Activated CD4-positive, alpha-beta T cell treated with anti-CD3 and anti-CD28 coated beads, Interleukin-2, amount 10 ng/mL, durations not matched to agents 24 days and 14 days (primary cell): ENCODE data around the gene ETV3. TPM values are rescaled to one million over a fixed set of nuclear protein-coding genes. Genes with fewer than 3 reads are reported as not detected.
"Not testable (repeated sequence)": the region's sequence is repeated elsewhere in the genome, so short reads cannot be mapped to it uniquely, and the experiment has no call there.

Experiments
- DNase-seq: peaks from one replicate; pipeline ENCODE4 v3.0.0; 2022
- H3K27ac Mint-ChIP-seq: one replicate; pipeline ENCODE4 v1.8.0; 2022; ENCODE audit warnings: mild to moderate bottlenecking, mixed read lengths
- H3K27me3 Mint-ChIP-seq: one replicate; pipeline ENCODE4 v1.8.0; 2022; ENCODE audit warnings: mixed read lengths
- H3K36me3 Mint-ChIP-seq: one replicate; pipeline ENCODE4 v1.8.0; 2022; ENCODE audit warnings: low read depth, mild to moderate bottlenecking, mixed read lengths
- H3K4me1 Mint-ChIP-seq: one replicate; pipeline ENCODE4 v1.8.0; 2021; ENCODE audit warnings: mixed read lengths
- H3K4me3 Mint-ChIP-seq: one replicate; pipeline ENCODE4 v1.8.0; 2022; ENCODE audit warnings: mild to moderate bottlenecking, moderate library complexity, mixed read lengths
- H3K9me3 Mint-ChIP-seq: one replicate; pipeline ENCODE4 v1.8.0; 2021; ENCODE audit warnings: mixed read lengths
- intact Hi-C: fragments of 100-400 bp; cut with micrococcal nuclease; formaldehyde crosslinking; loops from one replicate; pipeline ENCODE4 v1.15.1; 2023
- total RNA-seq: library from RNA; stranded (reverse); gene quantifications from 2 replicates; pipeline ENCODE4 v1.2.3, GENCODE V29; 2022

ETV3 gene
- total RNA-seq, 1 donor from 2014 or later = 40.4 TPM

DNA sequence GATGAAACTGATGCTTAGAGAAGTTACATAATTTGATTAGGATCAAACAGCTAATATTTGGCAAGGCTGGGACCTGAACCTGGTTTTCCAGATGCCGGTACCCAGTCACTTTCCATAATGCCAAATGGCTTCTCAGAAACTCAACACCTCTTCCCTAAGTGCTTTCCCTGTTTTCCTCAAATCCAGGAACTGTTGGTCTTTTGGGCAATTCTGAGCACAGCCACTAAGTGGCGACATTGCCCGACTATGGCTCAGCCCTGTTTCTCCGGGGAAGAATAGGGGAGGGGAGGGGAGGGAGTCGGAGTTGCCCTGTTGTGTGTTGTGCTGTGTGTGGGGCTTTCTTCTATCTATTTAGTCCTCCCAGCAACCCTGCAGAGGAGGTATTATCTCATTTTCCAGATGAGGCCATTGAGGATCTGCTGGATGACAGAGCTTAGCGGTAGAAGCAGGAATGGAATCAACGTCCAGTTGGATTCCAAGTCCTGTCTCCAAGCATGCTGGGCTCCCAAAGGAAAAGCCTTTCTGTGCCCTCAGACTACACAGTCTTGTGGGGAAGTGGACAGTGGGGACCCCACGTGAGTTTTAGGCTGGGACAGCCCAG lies 33.8 kb upstream of the ETV3 start:
- intact Hi-C loops, H3K9me3 Mint-ChIP-seq, H3K27ac Mint-ChIP-seq, H3K4me1 Mint-ChIP-seq, DNase-seq, H3K36me3 Mint-ChIP-seq, H3K4me3 Mint-ChIP-seq: not testable (repeated sequence)
- H3K27me3 Mint-ChIP-seq = peaks cover 42% of the 10 kb centered on the region

DNA sequence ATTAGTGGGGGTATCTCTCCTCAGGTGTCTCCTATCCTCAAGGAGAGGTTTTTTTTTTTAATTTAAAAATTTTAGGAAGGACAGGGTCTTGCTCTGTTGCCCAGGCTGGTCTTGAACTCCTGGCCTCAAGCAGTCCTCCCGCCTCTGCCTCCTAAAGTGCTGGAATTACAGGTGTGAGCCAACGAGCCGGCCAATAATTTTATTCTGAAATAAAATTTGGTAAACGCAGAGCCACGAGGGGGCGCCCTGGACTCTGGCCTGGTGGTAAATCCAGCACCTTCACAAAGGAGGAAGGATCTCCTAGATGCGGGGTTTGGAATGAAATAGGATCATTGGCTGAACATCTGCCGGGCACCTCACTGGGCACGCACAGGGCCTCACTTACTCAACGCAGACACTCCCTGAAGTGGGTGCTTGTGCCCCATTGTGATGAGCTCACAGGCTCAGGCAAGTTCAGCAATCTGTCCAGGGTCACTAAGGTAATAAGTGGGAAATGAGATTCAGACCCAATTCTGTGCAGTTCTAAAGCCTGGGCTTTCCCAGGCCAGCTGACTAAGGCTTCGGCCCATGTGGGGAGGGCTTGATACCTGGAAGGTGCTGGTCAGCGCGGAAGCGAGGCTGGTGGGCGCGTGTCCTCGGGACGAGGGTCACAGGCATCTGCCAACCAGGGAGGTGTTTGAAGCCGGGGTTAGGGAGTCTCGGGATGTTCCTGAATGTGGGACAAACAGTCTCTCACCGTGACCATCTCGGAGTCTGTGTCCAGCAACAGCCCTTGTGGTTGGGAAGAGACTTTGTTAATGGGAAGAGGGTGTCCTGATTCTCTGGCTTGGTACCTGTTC lies 32.7 kb upstream of the ETV3 start:
- no peaks in the 10 kb centered on the region for H3K36me3 Mint-ChIP-seq
- intact Hi-C loops = no loop called here
- no peaks in the 10 kb centered on the region for H3K4me1 Mint-ChIP-seq
- no peak overlapping the region for H3K4me3 Mint-ChIP-seq
- no peak overlapping the region for H3K27ac Mint-ChIP-seq
- peaks cover 35% of the 10 kb centered on the region for H3K27me3 Mint-ChIP-seq
- peak; percentile 82 for DNase-seq
- H3K9me3 Mint-ChIP-seq = no peaks in the 10 kb centered on the region

DNA sequence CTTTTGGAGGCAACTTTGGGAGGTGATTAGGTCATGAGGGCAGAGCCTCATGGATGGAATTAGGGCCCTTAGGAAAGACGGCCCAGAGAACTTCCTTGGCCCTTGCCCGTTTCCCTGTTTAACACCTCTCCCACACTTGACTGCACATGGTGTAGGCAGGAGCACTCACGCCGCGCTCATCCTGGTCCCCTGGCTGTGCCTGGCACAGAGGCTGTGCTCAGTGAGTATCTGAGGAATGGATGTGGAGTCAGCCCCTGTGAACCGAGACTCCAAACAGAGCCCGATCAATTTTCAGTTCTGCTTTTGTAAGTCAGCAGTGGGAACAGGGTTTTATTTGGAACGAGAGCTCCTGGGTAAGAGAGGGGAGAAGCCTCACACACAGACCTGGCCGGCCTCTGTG lies 29.8 kb upstream of the ETV3 start:
- Mint-ChIP-seq H3K4me1 (peaks cover 5% of the 10 kb centered on the region), H3K4me3 (no peak overlapping the region), H3K36me3 (no peaks in the 10 kb centered on the region), H3K27me3 (peaks cover 39% of the 10 kb centered on the region), H3K27ac (no peak overlapping the region), H3K9me3 (no peaks in the 10 kb centered on the region)
- DNase-seq = no peak
- intact Hi-C loops = no loop called here

DNA sequence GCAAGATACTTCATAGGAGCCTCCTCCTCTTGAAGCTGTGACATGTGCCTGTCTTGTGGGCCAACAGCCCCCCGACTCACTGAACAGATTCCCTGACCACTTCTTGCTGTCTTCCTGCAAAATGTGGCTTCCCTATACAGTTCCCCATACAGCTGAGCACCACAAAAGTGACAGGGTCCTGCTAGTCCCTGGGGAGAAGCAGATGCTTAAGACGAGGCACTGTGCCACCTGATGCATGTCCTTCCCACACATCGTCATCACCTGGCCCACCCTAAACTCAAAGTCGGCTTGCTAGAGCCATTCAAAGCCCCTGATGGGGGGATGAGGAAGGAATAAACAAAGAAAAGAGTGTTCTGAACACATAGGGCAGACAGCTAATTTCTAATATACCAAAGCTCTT lies 29.2 kb upstream of the ETV3 start:
- intact Hi-C loops = no loop called here

DNA sequence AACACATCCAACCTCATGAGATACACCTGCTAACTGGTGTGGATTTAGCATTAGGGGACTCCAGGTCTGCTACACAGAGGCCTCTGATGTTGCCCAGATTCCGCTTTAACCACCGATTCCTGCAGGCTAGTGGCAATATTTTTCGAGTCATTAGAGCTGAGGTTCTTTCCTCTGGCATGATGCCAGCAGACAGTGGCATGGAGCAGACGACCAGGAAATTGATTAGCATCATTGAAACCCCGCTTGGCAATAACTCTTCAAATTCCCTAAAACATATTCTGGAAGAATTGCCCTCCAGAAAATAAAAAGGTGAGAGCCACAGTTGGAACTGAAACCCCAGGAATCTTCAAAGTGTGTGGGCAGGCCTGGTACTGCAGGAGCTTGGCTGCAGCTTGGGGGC lies 28.4 kb upstream of the ETV3 start:
- H3K4me1 Mint-ChIP-seq = peaks cover 5% of the 10 kb centered on the region
- intact Hi-C loops = no loop called here
- H3K27me3 Mint-ChIP-seq = peaks cover 36% of the 10 kb centered on the region
- no peaks in the 10 kb centered on the region for H3K9me3 Mint-ChIP-seq
- H3K4me3 Mint-ChIP-seq = no peak overlapping the region
- H3K36me3 Mint-ChIP-seq = no peaks in the 10 kb centered on the region
- H3K27ac Mint-ChIP-seq = no peak overlapping the region
- DNase-seq = no peak

More for the DNA sequence above, 29.2 kb upstream of the ETV3 start:
- H3K27ac Mint-ChIP-seq = no peak overlapping the region
- peaks cover 5% of the 10 kb centered on the region for H3K4me1 Mint-ChIP-seq
- H3K9me3 Mint-ChIP-seq = no peaks in the 10 kb centered on the region
- peaks cover 36% of the 10 kb centered on the region for H3K27me3 Mint-ChIP-seq
- no peak for DNase-seq
- no peak overlapping the region for H3K4me3 Mint-ChIP-seq
- H3K36me3 Mint-ChIP-seq = no peaks in the 10 kb centered on the region

DNA sequence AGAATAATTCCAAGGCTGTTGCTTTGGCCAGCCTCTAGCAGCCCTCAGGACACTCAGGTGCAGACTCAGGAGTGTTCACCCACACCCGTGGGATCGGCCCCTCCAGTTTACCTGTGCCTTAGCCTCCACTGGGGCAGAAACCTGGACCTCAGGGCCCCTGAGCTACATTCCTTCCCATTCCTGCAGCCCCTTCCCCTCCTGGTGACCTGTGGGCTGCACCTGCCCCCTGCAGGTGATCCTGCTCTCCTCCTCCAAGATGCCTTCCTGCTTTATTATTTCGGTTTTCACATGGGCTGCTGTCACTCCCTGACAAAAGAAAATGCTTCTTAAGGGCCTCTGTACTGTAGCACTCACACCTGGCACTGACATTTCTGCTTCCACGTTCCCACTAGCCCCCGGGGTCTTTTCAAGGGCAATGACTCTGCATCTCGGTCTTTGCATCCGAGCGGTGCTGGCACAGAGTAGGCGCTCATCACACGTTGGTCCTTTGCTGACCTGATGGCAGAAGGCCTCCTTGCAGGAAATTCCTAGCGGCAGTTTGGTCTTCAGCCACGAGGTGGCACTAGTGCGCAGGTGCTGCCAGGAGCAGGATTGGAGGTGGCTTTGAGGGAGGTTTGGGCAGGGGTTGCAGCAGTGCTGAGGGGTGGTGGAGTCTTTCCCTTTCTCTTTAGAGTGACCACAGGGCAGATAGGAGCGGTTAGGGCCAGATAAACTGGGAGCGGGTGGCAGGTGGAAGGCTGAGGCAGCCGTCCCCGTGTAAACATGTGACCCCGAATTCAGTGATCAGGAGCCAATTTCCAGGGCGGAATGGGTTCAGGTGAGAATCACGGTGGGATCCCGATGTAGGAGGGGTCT lies 25.3 kb upstream of the ETV3 start:
- no peaks in the 10 kb centered on the region for H3K9me3 Mint-ChIP-seq
- intact Hi-C loops = no loop called here
- H3K27ac Mint-ChIP-seq = no peak overlapping the region
- H3K4me3 Mint-ChIP-seq = peak overlapping the region; percentile 14
- peaks cover 24% of the 10 kb centered on the region for H3K27me3 Mint-ChIP-seq
- H3K4me1 Mint-ChIP-seq = peaks cover 5% of the 10 kb centered on the region
- no peaks in the 10 kb centered on the region for H3K36me3 Mint-ChIP-seq
- peak; percentile 94 for DNase-seq

DNA sequence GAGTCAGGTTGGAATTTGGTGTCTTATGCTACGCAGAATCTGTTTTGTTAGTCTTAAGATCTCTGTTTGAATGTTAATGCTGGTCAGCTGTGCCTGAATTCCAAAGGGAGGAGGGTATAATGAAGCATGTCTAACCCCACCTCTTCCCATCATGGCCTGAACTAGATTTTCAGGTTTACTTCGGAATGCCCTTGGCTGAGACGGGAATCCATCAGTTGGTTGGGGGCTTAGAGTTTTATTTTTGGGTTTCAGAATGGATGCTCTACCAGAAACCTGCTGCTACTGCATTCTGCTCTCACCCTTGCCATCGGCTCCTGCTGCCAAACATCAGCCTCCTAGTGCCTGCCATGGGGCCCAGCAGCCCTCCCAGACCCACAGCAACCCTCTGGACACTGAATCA lies 24.1 kb upstream of the ETV3 start:
- Mint-ChIP-seq H3K4me3 (no peak overlapping the region), H3K4me1 (peaks cover 5% of the 10 kb centered on the region), H3K9me3 (no peaks in the 10 kb centered on the region), H3K27ac (no peak overlapping the region), H3K36me3 (no peaks in the 10 kb centered on the region), H3K27me3 (peaks cover 30% of the 10 kb centered on the region)
- intact Hi-C loops = no loop called here
- no peak for DNase-seq

DNA sequence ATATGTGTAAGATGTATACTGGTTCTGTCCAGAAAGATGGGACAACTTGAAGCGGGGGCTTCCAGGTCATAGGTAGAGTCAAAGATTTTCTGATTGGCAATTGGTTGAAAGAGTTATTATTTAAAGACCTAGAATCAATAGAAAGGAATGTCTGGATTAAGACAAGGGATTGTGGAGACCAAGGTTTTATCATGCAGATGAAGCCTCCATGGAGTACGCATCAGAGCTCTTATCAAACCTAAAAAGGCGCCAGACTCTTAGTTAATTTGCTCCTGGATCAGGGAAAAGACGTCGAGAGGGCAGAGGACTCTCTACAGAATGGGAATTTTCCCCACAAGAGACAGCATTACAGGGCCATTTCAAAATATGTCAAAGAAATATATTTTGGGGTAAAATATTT lies 23.7 kb upstream of the ETV3 start:
- H3K36me3 Mint-ChIP-seq = no peaks in the 10 kb centered on the region
- intact Hi-C loops = no loop called here
- H3K27me3 Mint-ChIP-seq = peaks cover 31% of the 10 kb centered on the region
- H3K27ac Mint-ChIP-seq = no peak overlapping the region
- H3K9me3 Mint-ChIP-seq = no peaks in the 10 kb centered on the region
- no peak overlapping the region for H3K4me3 Mint-ChIP-seq
- H3K4me1 Mint-ChIP-seq = peaks cover 5% of the 10 kb centered on the region
- no peak for DNase-seq

DNA sequence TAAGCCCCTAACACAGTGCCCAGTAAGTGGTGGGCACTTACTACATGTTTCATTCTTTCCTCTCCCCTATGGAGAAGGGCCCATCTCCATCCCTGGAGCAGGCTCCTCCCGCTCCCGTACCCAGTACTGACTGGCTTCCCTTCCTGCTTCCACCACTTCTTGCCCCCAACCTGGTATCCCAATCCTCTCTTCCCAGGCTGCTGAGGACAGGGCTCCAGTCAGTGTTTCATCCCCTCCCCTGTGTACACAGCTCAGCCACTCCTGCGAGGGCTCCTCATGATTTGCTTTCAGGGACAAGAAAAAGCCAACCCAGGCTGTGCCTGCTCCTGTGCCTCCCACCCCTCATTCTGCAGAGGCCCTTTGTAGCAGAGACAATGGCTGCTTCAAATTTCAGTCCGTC lies 20.8 kb upstream of the ETV3 start:
- H3K4me3 Mint-ChIP-seq = no peak overlapping the region
- no peak for DNase-seq
- intact Hi-C loops = no loop called here
- H3K9me3 Mint-ChIP-seq = no peaks in the 10 kb centered on the region
- peaks cover 34% of the 10 kb centered on the region for H3K27me3 Mint-ChIP-seq
- peaks cover 13% of the 10 kb centered on the region for H3K4me1 Mint-ChIP-seq
- H3K27ac Mint-ChIP-seq = no peak overlapping the region
- no peaks in the 10 kb centered on the region for H3K36me3 Mint-ChIP-seq

DNA sequence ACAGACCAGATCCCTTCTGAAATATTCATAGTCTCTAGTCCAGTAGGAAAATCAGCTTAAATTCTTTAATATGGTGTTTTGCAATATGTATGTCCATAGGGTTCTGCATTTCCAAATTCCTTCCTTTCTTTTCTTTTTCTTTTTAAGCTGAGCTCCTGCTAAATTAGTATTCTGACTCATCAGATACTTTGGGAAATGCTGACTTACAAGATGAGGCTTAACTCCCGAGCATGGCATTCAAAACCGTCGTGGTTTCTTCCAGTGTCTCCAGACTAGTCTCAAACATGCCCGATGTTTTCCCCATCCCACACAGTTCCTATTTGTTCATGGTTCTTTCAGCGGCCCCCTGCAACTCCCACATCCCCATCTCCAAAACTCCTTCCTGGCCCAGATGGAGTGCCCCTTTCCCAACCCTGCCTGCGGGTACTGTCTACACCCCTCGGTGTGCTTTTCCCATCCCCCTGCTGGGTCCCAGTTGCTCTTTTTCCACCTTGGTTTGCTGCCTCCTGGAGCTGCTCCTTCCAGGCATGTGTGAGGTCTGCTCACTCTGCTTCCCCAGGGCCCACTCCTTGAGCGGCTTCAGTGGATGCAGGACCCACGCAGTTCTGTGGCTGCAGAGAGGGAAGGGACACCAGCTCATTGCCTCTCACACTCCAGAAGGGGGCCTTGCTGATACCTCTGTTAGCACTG lies 19.5 kb upstream of the ETV3 start:
- Mint-ChIP-seq H3K4me3 (no peak overlapping the region), H3K4me1 (peaks cover 16% of the 10 kb centered on the region), H3K36me3 (no peaks in the 10 kb centered on the region), H3K27ac (no peak overlapping the region), H3K9me3 (no peaks in the 10 kb centered on the region), H3K27me3 (peaks cover 33% of the 10 kb centered on the region)
- no peak for DNase-seq
- intact Hi-C loops = no loop called here

DNA sequence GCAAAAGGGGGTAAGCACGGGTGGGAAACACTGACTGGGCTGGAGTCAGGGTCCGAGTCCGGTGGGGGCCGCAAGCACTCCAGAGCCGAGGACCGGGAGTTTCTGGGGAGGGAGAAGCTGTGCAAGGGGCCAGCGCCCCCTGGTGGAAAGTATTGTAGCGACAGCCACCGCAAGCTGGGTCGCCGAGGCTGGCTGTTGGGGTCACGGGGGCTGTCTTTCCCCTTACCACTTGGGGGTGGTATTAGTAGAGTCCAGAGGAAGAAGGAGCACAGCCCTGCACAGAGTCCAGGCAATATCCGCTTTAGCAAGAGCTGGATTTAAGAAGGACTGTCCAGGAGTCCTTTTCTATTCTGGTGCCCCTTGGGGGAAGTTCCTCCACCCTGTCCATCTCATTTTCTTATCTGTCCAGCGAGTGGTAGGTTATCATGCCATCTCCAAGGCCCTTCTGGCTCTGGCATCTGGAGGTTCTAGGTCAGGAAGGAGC lies 17.9 kb upstream of the ETV3 start:
- intact Hi-C loops = loop anchor here (1.0 kb wide), 1 partner anchor 66 kb away; no protein-coding TSS in a partner anchor
- Mint-ChIP-seq H3K27ac (peak overlapping the region; percentile 55), H3K4me1 (peaks cover 22% of the 10 kb centered on the region), H3K27me3 (peaks cover 31% of the 10 kb centered on the region), H3K4me3 (peak overlapping the region; percentile 53), H3K9me3 (no peaks in the 10 kb centered on the region), H3K36me3 (no peaks in the 10 kb centered on the region)
- DNase-seq = peak; percentile 93

DNA sequence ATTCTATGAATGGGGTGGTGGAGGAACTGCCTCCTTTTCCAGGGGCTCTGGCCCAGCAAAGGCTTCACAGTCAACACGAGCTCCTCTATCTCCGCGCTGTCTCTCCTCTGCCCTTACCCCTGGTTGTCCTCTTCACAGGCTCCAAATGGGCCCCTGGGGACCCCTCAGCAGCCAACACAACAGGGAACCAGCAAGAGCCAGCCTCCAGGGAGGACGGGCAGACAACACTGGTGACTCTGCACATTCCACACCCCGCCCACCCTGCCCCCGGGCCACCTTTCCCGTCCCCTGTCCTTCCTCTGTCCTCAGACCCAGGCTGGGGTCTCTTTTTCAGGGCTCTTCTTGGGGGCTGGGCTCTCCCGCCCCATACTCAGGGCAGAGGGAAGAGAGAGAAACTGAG lies 17.5 kb upstream of the ETV3 start:
- Mint-ChIP-seq H3K9me3 (no peaks in the 10 kb centered on the region), H3K4me3 (peak overlapping the region; percentile 53), H3K27ac (peak overlapping the region; percentile 55), H3K4me1 (peaks cover 27% of the 10 kb centered on the region), H3K36me3 (no peaks in the 10 kb centered on the region), H3K27me3 (peaks cover 31% of the 10 kb centered on the region)
- no peak for DNase-seq
- intact Hi-C loops = loop anchor here (1.0 to 2.0 kb wide), 2 partner anchors 15 to 65 kb away; no protein-coding TSS in a partner anchor

DNA sequence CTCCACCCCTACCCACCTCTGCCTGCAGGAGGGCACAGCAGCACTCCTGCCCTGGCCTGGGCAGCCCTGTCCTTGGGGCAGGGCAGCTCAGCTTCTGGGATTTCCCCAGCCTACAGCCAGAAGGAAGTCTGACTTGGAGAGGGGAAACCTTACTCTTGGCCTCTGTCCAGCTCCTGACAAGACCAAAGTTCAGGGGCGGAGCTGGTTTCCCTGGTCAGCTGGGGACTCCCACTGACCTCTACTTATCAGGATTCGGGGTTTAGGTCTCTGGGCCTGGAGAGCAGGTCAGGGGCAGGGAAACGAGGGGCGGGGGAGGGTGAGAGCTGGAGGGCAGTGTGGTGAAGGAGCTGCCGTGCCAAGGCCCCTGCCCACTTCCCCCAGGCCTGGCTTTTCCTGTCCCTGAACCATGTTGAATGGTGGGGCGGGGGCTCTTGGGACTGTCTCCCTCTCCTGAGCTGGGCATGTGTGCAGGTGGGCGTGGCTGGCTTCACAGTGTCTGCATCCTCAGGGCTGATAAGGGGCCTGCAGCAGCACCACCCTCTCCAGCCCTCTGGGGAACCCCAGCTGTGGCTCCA lies 16.8 kb upstream of the ETV3 start:
- intact Hi-C loops = loop anchor here (2.0 kb wide), 1 partner anchor 14 kb away; no protein-coding TSS in a partner anchor
- no peak overlapping the region for H3K4me3 Mint-ChIP-seq

More for the DNA sequence above, 16.8 kb upstream of the ETV3 start:
- no peak overlapping the region for H3K27ac Mint-ChIP-seq
- DNase-seq = no peak
- peaks cover 31% of the 10 kb centered on the region for H3K27me3 Mint-ChIP-seq
- no peaks in the 10 kb centered on the region for H3K36me3 Mint-ChIP-seq
- no peaks in the 10 kb centered on the region for H3K9me3 Mint-ChIP-seq
- H3K4me1 Mint-ChIP-seq = peaks cover 30% of the 10 kb centered on the region
